Left cardiac atrium (tissue), 4 donors: ENCODE results near the gene GLIPR2. TPM values are rescaled to one million over a fixed set of nuclear protein-coding genes. Genes with fewer than 3 reads are reported as not detected.
"Not testable (repeated sequence)": the region's sequence is repeated elsewhere in the genome, so short reads cannot be mapped to it uniquely, and the experiment has no call there.

ENCODE experiments used
- ATAC-seq, 2 donors: fragments of 200-7000 bp; cut with Tn5 transposase; one replicate each; pipeline ENCODE4 v1.9.1; 2020; ENCODE audit warnings: mild to moderate bottlenecking in 2 of 2, moderate library complexity in 2 of 2
- DNase-seq: peaks from one replicate; pipeline ENCODE4 v3.0.0-alpha.2; 2020
- intact Hi-C, 2 donors: fragments of 100-400 bp; cut with DNase I; formaldehyde crosslinking; loops; one replicate each; pipeline versions ENCODE4 v1.14.1 to v1.15.1; 2022 to 2023
- total RNA-seq, 2 donors: library from RNA; stranded (reverse); fragmentation: NEBNext Ultra II Directional; extraction: Animal tissue kit (Norgen Biotek cat#: 25700); gene quantifications; one replicate each; pipeline ENCODE4 v1.2.1, GENCODE V29; 2021
- donor health status: DM: no; HTN: yes; CAD: no.
- donor health status: DM: no; HTN: yes; CAD: no; lungs with severe emphysema.
- donor health status: DM: yes; HTN: yes; CAD: no.
- donor health status: Dilated cardiomyopathy.

The GLIPR2 gene
- total RNA-seq, 2 donors from 2014 or later = 14.7 to 19.7 TPM

- DNase-seq = no peak
- ATAC-seq = no peak
- intact Hi-C loops = no loop called here
Observed at GRCh38 chr9:36174731-36175130, 38.2 kb downstream of the GLIPR2 start.

DNA sequence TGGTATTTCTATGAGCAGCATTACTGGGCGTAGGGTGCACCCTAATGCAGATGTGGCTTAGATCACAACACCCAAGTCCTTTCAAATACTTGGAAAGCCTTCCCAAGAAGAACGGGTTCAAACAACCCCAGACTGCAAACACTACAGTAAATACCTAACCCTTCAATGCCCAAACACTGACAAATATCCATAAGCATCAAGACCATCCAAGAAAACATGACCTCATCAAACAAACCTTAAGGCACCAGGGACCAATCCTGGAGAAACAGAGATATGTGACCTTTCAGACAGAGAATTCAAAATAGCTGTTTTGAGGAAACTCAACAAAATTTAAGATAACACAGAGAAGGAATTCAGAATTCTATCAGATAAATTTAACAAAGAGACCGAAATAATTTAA, 38.7 kb downstream of the GLIPR2 start:
- ATAC-seq, DNase-seq, intact Hi-C loops: not testable (repeated sequence)

GRCh38 chr9:36176496-36176895, 40.0 kb downstream of the GLIPR2 start:
- ATAC-seq, DNase-seq, intact Hi-C loops: not testable (repeated sequence)

DNA sequence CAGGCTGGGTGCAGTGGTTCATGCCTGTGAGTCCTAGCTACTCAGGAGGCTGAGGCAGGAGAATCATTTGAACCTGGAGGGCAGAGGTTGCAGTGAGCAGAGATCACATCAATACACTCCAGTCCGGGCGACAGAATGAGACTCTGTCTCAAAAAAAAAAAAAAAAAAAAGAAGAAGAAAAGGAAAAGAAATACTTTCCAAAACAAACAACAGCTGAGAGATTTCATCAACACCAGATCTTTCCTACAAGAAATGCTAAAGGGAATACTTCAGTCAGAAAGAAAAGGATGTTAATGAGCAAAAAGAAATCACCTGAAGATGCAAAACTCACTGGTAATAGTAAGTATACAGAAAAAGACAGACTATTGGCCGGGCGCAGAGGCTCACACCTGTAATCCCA, 41.0 kb downstream of the GLIPR2 start:
- no peak for DNase-seq
- no peak for ATAC-seq
- intact Hi-C loops = no loop called here

GRCh38 chr9:36180243-36180642, 43.7 kb downstream of the GLIPR2 start:
- intact Hi-C loops, ATAC-seq, DNase-seq: not testable (repeated sequence)

DNA sequence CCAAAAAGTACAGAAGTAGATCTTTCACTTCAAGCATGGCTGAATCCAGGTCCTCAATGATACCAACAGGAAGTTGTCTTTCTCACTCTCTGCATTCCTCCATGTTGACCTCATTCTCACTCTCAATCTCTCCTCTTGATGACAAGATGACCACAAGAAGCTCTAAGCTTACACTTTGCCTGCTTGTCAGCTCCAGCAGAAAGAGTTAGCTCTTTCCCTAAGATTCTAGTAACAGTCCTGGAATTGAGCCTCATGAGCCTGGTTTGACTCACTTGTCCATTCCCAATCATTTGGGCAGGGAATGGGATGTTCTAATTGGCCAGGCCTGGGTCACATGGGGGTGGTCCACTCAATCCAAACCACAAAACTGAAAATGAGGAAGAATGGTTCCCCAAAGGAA, 50.9 kb downstream of the GLIPR2 start:
- DNase-seq (no peak), ATAC-seq (no peak)
- intact Hi-C loops = no loop called here

DNA sequence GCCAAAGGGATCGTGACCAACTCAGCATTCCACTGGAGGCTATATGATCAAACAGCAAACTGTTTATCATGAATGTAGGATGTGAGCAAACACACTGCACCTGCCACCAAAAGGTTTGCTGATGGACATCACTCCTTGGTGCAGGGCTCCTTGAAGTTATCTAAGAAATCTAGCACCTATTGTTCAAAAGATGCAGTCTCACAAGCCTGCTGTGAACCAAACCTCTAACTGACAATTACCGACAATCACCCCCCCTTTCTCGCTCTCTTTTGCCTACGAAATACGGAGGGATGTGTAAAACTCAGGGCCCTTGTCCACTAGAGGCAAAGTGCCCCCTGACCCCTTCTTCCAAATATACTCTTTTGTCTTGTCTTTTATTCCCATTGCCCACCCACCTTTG, 51.7 kb downstream of the GLIPR2 start:
- intact Hi-C loops = no loop called here
- no peak for DNase-seq
- no peak for ATAC-seq

GRCh38 chr9:36189976-36190375, 53.4 kb downstream of the GLIPR2 start:
- ATAC-seq (no peak), DNase-seq (no peak)
- intact Hi-C loops = loop anchor here in 1 of 2 donors (10.0 kb wide), 1 partner anchor 135 kb away; no protein-coding TSS in a partner anchor

GRCh38 chr9:36190388-36191289, 54.1 kb downstream of the GLIPR2 start, which contains the start of gene CLTA:
CLTA (plus strand) TSS chr9:36190921; CDS start chr9:36191057, 136 bp downstream.
- peak; percentile 97 for DNase-seq
- ATAC-seq = peak; percentile 99 to 100
- intact Hi-C loops = loop anchor here in 1 of 2 donors (10.0 kb wide), 1 partner anchor 134 kb away; no protein-coding TSS in a partner anchor

DNA sequence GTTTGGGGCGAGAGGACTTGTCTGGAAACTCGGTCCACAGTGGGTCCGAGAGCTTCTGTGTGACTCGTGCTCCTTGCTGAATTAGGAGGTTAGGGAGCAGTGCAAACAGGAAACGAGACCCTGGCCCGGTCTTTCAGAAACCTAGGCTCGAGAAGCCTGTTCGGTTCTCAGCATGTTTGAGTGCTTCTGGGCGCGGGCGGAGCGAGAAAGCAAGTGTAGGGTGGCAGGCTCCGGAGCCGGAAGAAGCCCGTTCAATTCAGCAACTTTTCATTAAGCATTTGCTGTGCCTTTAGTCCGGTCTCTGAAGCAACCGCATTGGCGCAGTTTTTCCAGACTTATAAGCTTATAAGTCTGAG, 54.7 kb downstream of the GLIPR2 start:
- intact Hi-C loops = loop anchor here in 1 of 2 donors (10.0 kb wide), 1 partner anchor 134 kb away; no protein-coding TSS in a partner anchor
- DNase-seq = peak; percentile 36
- ATAC-seq = peak; percentile 12 to 44

GRCh38 chr9:36191686-36192085, 55.2 kb downstream of the GLIPR2 start:
- intact Hi-C loops = loop anchor here in 1 of 2 donors (10.0 kb wide), 1 partner anchor 133 kb away; no protein-coding TSS in a partner anchor
- ATAC-seq = no peak
- DNase-seq = no peak

- intact Hi-C loops = loop anchor here in 1 of 2 donors (10.0 kb wide), 1 partner anchor 133 kb away; no protein-coding TSS in a partner anchor
Observed at GRCh38 chr9:36192196-36192595, 55.7 kb downstream of the GLIPR2 start.

GRCh38 chr9:36193023-36193422, 56.5 kb downstream of the GLIPR2 start:
- ATAC-seq (no peak), DNase-seq (no peak)
- intact Hi-C loops = loop anchor here in 1 of 2 donors (10.0 kb wide), 1 partner anchor 132 kb away; no protein-coding TSS in a partner anchor

More at GRCh38 chr9:36192196-36192595, 55.7 kb downstream of the GLIPR2 start:
- ATAC-seq (no peak), DNase-seq (no peak)

DNA sequence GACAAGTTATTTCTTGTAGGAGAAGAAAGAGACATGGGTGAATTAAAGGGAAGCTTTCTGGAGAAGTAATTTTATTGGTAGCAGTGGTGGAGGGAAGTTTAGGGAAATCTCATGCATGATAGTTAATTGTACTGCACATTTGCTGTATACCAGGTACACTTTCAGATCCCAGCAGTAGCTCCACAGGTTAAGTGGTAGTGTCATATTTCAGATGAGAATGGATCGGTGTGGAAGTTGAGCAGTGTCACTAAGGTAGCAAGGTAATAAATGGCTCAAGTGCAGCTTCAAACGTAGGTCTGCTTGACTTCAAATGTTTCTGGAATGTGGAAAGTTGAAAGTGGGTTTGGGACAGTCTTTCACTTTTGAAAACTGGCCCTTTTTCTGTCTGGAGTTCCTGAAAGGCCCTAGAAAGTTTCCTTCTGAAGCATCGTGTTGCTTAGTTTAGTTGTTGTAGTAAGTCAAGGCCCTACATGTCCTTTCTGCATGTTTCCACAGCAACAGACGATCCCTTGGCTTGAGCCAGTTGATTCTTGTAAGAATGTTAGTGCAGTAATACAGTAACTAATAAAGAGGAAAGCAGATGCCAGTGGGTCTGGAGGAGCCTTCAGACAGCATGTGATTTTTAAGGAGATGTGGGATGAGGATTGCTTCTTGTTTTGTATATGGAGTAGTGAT, 57.9 kb downstream of the GLIPR2 start:
- no peak for DNase-seq
- no peak for ATAC-seq
- intact Hi-C loops = loop anchor here in 1 of 2 donors (10.0 kb wide), 1 partner anchor 130 kb away; no protein-coding TSS in a partner anchor

- ATAC-seq (peak in 1 of 2 donors; percentile 45), DNase-seq (no peak)
- intact Hi-C loops = loop anchor here in 1 of 2 donors (10.0 kb wide), 1 partner anchor 130 kb away; no protein-coding TSS in a partner anchor
Observed at GRCh38 chr9:36204906-36205547, 68.5 kb downstream of the GLIPR2 start.

- intact Hi-C loops = loop anchor here in 1 of 2 donors (10.0 kb wide), 1 partner anchor 128 kb away; no protein-coding TSS in a partner anchor
- DNase-seq (no peak), ATAC-seq (peak; percentile 53 to 81)
Observed at GRCh38 chr9:36207016-36207415, 70.5 kb downstream of the GLIPR2 start.

- ATAC-seq (peak in 1 of 2 donors; percentile 7), DNase-seq (no peak)
- intact Hi-C loops = loop anchor here in 1 of 2 donors (10.0 kb wide), 1 partner anchor 127 kb away; no protein-coding TSS in a partner anchor
Observed at GRCh38 chr9:36207546-36208012, 71.0 kb downstream of the GLIPR2 start.

DNA sequence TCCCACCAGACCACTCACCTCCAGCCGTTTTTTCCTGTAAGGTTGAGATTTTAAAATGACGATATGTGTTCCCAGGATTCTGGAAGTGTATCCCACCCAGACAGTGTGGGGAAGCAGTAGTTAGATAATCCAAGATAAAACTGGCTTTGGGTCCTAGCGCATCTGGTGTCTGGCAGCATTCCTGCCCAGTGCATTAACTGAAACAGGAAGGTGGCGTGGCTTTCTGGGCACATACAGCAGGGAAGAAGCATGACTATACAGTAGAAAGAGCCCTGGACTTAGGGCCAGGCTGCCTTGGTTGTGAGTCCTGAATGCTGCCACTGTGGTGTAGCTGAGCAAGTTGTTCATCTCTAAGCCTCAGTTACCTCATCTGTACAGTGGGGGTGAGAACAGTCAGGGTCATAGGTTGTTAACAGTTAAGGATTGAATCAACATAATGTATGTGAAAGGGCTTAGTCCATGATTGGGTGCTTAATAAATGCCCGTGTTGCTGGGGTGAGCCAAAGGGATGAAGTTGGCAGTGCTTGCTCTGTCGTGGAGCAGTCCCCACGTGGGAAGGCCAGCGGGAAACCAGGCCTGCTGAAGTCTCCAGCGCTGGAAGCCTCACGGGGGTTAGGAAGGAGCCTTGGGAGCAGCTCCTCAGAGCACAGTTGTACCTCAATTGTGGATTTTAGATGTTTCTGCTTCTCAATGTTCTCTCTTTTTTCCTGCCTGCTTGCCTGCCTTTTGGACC, 72.2 kb downstream of the GLIPR2 start:
- no peak for DNase-seq
- peak in 1 of 2 donors; percentile 4 for ATAC-seq
- intact Hi-C loops = loop anchor here in 1 of 2 donors (10.0 kb wide), 1 partner anchor 126 kb away; no protein-coding TSS in a partner anchor
